ENCODE measurements around the gene TP63. TPM values are rescaled to one million over a fixed set of nuclear protein-coding genes. Genes with fewer than 3 reads are reported as not detected.

TP63 gene
- total RNA-seq, 2 donors from 2014 or later = 0.06 to 0.68 TPM

DNA sequence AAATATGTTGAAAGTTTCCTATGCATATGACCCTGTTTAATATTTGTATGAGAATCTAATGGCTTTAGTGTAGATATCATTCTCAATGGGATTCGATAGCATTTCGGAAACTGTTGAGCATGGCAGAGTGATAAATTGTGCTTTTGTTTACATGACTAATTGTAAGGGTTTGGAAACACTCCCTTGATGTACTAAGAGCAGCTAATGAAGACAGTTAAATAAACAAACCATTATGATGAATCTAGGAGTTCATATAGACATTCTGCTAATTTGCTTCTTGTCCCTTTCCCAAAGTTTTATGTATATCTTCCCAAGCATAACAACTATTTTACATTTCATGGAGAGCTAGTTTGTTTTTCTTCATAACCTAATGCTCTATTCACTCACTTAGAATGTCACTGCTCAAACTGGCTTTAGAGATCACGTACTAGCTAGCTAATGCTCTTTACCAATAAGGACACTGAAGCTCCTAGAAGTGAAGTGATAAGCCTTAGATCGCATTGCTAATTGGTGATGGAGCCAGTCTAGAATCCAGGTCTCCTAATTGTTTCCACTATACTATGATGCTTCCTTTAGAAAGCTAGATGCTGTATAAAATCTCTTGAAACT, 140.8 kb downstream of the TP63 start:
- ATAC-seq = no peak

DNA sequence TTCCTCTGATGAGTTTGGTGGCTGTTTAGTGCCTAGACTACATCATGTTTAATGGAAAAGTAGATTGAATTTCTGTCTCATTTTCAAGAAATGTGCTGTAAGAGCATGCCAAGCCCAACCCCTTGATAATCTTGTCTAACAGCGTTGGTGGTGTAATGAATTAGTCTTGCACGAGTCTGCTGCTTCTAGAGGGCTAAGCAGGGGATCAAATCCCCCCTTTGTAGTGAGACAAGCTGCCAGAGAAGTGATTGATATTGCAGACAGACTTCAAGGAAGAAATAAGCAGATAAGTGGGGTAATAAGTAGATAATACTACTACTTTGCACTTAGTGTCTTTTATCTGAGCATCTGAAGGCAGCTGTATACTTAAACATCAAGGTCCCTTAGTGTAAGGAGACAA, 141.4 kb downstream of the TP63 start:
- Mint-ChIP-seq H3K27ac (no peak overlapping the region), H3K36me3 (no peaks in the 10 kb centered on the region), H3K9me3 (no peaks in the 10 kb centered on the region)
- DNase-seq (ENCODE audit: low spot score in 2 of 2) (no peak), ATAC-seq (no peak)

More for the DNA sequence above, 140.8 kb downstream of the TP63 start:
- Mint-ChIP-seq H3K27ac (no peak overlapping the region), H3K36me3 (no peaks in the 10 kb centered on the region), H3K9me3 (no peaks in the 10 kb centered on the region)
- no peak for DNase-seq (ENCODE audit: low spot score in 2 of 2)

DNA sequence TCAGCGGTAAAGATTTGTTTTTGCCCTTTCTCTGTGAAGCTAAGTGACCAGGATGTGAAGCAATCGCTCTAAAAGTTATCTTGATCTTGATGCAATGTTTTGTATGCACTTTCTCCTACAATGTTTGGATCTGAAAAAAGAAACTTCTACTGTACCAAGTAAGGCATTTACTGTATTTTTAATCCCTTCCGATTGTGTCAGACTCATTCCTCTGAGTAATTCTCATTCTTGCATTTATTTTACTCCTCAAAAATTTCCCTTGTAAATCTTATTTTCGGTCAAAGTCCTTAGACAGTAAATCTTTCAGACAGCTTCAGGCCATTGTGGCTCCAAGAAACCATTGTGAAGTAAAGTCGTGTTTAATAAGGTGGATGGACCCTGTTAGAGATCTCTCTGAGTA, 141.9 kb downstream of the TP63 start:
- Mint-ChIP-seq H3K9me3 (no peaks in the 10 kb centered on the region), H3K27ac (no peak overlapping the region), H3K36me3 (no peaks in the 10 kb centered on the region)
- no peak for ATAC-seq
- no peak for DNase-seq (ENCODE audit: low spot score in 2 of 2)

DNA sequence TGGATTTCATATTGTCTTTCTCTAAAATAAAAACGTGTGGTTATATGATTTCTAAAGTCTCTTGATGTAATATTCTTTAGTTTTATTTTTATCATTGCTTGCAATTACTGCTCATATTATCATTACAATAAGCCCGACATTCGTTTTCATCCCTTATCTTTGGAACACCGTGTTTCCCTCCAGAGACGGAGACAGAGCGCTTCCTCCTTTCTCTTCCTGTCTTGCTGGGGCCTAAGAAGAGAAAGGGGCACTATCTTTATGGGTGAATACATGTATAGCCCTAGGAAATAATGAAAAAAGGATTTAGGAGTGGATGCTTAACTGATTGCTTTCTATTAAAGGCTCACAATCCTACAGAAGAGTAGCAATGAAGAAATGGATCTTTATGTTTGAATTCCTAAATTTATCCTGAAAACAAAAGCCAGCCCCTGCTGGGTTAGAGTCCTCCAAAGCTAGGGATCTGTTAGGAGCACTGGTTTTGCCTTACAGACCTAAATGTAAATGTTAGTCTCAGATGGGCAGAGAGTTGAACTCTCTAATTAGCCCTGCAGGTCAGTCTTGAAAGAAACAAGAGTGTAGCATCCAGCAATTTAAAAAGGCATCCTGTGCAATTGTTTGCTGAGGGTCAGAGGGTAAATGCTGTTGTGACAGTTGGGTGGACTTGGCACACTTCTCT, 145.1 kb downstream of the TP63 start:
- no peaks in the 10 kb centered on the region for H3K36me3 Mint-ChIP-seq
- H3K27ac Mint-ChIP-seq = no peak overlapping the region
- DNase-seq (ENCODE audit: low spot score in 2 of 2) (no peak), ATAC-seq (no peak)
- no peaks in the 10 kb centered on the region for H3K9me3 Mint-ChIP-seq

DNA sequence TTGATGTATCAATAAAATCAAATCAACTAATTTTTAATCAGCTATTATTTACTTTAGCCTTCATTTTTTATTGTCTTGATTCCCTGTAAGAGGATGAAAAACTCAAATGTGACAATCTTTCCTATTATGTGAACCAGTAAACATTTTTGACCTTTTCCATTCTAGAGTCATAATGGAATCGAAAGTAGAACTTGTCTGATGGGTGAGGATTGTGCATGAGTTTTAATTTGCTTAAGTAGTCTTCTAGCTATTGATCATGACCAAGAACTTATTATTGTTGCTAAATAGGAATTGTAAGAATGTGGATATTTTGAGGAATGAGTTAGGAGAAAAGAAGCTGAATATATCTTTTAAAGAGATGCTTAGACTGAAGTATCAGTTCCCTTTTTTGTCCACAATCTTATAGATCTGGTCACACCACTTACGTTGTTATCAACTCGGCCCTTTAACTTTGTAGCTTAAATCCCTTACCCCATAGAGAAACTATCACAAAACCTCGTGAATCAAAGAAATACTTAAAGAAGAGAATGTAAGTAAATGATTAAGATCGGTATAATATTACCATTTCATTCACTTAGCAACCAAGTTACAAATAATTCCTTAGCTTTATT, 147.3 kb downstream of the TP63 start:
- ATAC-seq = peak in 1 of 2 donors; percentile 46
- no peaks in the 10 kb centered on the region for H3K36me3 Mint-ChIP-seq

DNA sequence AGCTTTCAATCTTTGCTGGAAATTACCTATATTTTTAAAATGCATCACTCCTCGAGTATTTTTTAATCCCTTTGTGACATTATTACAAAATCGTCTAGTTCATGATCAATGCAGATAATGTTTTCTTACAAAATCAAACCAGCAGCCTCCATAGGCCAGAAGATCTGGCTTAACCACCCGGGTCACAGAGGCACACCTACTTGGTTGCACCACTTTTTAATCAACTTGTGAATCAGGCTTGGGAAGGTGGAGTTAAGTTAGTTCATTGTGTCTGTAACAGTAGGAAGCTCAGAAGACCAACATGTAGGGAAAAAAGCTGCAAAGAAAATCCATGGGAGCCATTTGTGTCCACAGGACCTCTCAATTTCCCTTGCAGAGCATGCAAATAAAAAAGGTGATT, 148.0 kb downstream of the TP63 start:
- no peak for ATAC-seq
- DNase-seq (ENCODE audit: low spot score in 2 of 2) = no peak
- Mint-ChIP-seq H3K27ac (no peak overlapping the region), H3K36me3 (no peaks in the 10 kb centered on the region), H3K9me3 (no peaks in the 10 kb centered on the region)

More for the DNA sequence above, 147.3 kb downstream of the TP63 start:
- Mint-ChIP-seq H3K27ac (no peak overlapping the region), H3K9me3 (no peaks in the 10 kb centered on the region)
- DNase-seq (ENCODE audit: low spot score in 2 of 2) = no peak

DNA sequence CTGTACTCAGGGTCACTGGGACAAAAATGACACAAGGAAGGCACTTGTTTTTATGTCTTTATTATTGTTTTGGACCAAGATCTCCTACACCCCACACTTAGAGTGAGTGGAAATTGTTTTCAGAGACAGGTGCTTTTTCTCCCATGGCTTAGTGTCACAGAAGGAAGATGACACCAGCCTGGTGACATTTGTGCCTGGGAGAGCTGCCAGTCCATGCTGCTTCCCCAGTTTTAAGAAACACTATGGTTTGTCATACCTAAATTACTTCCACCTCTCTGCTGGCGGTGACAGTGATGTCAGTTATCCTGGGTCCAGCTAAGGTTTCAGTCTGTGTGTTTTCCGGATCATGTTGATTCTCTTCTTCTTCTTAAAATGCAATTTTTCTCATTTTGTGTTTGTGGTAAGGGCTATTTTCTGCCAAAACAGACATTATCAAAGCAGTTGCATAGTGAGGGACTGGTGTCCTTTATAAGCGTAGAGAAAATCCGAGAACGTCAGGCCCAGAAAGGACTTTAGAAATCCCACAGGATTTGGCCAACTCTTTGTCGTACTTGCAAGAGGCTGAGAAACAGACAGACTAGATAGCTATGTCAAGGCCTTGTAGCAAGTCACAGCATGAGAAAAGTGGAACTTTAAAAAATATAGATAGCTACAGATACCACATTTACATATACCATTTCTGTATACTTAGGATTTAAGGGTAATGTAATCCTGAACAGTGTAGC, 149.5 kb downstream of the TP63 start:
- Mint-ChIP-seq H3K36me3 (no peaks in the 10 kb centered on the region), H3K27ac (peak overlapping the region in 1 of 2 donors; percentile 41), H3K9me3 (no peaks in the 10 kb centered on the region)
- DNase-seq (ENCODE audit: low spot score in 2 of 2) (no peak), ATAC-seq (no peak)

DNA sequence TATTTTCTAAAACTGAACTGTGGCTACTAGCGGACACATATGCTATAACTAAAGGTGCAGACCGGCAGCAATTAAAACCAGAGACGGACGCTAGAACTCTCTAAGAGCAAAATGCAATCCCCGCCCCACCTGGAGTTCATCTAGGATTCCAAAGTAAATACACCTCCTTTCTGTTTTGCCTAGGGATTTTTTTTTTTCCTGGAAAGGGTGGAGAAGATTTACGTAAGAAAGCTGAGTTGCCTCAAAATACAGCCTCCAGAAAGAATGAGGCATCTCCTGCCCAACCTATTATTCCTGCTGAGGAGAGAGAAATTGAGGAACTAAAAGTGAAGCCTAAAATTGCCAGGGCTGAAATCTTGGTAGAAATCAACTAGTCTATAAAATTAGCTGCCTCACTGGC, 150.2 kb downstream of the TP63 start:
- Mint-ChIP-seq H3K36me3 (no peaks in the 10 kb centered on the region), H3K9me3 (no peaks in the 10 kb centered on the region), H3K27ac (no peak overlapping the region)
- ATAC-seq (no peak), DNase-seq (ENCODE audit: low spot score in 2 of 2) (no peak)

DNA sequence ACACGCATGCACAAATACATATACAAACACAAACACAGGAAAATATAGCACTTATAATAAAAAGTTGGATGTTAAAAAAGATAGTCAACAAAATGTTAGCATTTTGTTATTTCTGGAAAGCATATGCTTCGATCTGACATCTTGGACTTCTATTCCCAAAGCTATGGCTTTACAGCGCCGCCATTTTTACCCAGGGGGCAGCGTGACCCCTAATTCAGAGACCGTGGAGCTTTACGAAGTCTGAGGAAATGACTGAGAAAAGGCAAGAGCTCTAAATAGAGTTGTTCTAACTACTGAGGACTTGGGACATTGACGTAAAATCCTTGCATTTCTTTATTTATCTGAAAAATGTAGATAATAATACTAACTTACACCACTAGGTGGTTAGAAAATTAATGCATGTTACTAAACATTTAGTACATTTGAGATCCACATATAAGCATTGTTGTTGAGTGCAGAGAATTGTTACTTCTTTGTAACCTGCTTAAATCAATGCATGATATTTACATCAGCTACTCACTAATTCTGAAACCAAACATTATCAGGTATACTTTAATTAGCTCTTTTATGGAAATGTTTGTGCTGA, 155.4 kb downstream of the TP63 start:
- ATAC-seq = no peak
- H3K36me3 Mint-ChIP-seq = no peaks in the 10 kb centered on the region
- no peak overlapping the region for H3K27ac Mint-ChIP-seq
- DNase-seq (ENCODE audit: low spot score in 2 of 2) = no peak
- no peaks in the 10 kb centered on the region for H3K9me3 Mint-ChIP-seq

DNA sequence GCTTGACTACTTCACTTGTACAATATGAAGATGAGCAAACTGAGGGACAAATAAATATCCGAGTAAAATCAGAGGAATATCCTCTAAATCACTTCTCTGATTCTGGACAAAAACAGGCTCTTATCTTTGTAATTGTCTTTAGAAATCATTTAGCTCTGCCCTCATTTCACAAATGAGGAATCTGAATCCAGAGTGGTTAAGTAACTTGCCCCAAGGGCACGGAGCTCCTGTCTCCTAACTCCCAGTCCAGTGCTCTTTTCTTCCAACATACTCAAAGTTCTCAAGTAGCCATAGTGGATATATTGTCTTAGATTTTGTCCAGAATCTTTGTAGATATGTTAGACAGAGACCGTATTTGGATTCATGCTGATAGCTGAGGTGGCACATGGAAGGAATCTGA, 156.0 kb downstream of the TP63 start:
- Mint-ChIP-seq H3K9me3 (no peaks in the 10 kb centered on the region), H3K36me3 (no peaks in the 10 kb centered on the region), H3K27ac (no peak overlapping the region)
- no peak for DNase-seq (ENCODE audit: low spot score in 2 of 2)
- ATAC-seq = no peak

DNA sequence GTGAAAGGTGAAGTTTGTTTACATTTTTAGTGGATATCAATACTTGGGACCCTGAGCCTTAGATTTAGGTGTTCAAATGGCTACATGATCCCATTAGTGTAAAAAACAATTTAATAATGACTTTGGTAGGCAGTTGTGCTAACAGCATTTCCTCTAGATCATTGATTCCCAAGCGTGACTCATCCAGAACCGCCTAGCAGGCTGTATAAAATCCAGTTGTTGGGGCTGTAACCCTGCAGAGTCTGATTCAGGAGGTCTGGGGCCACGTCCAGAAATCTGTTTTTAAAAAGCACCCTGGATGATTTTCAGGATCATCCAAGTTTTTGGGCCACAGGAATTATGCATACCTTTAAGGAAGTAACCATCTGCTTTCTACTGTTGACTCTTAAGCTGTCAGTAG, 156.4 kb downstream of the TP63 start:
- Mint-ChIP-seq H3K27ac (no peak overlapping the region), H3K9me3 (no peaks in the 10 kb centered on the region), H3K36me3 (no peaks in the 10 kb centered on the region)
- DNase-seq (ENCODE audit: low spot score in 2 of 2) (no peak), ATAC-seq (no peak)

DNA sequence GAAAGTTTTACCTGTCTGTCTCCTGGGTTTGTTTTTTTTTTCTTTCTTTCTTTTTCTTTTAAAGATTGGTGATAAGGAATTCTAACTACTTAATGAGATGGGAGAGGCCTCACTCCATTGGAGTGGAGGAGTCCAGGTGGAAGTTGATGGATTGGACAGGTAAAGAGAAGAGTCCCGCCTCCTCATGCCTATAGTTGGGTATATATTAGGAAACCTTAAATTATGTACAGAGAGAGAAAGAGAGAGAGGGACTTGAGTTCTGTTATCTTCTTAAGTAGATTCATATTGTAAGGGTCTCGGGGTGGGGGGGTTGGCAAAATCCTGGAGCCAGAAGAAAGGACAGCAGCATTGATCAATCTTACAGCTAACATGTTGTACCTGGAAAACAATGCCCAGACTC, 158.2 kb downstream of the TP63 start:
- DNase-seq (ENCODE audit: low spot score in 2 of 2) = no peak
- Mint-ChIP-seq H3K36me3 (no peaks in the 10 kb centered on the region), H3K9me3 (no peaks in the 10 kb centered on the region), H3K27ac (no peak overlapping the region)
- ATAC-seq = no peak

DNA sequence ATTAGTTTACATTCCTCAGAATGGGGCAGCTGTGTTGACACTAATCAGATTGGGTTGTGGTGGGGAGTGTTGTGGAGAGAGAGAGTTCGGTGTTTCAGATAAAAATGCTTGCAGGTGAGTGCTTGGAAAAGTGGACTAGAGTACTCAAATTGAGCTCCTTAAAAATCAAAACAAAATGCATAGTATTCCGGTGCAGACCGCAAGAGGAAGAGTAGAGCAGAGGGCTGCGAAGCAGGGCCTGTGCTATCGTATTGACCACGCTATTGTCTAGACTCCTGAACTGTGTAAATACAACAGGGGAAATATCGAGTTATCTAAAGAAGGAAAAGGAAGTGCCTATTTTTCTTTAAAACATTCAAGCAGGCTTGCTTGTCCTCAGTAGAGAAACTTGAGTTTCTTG, 159.5 kb downstream of the TP63 start:
- Mint-ChIP-seq H3K36me3 (no peaks in the 10 kb centered on the region), H3K9me3 (no peaks in the 10 kb centered on the region), H3K27ac (peak overlapping the region in 1 of 2 donors; percentile 2)
- DNase-seq (ENCODE audit: low spot score in 2 of 2) = no peak
- no peak for ATAC-seq

DNA sequence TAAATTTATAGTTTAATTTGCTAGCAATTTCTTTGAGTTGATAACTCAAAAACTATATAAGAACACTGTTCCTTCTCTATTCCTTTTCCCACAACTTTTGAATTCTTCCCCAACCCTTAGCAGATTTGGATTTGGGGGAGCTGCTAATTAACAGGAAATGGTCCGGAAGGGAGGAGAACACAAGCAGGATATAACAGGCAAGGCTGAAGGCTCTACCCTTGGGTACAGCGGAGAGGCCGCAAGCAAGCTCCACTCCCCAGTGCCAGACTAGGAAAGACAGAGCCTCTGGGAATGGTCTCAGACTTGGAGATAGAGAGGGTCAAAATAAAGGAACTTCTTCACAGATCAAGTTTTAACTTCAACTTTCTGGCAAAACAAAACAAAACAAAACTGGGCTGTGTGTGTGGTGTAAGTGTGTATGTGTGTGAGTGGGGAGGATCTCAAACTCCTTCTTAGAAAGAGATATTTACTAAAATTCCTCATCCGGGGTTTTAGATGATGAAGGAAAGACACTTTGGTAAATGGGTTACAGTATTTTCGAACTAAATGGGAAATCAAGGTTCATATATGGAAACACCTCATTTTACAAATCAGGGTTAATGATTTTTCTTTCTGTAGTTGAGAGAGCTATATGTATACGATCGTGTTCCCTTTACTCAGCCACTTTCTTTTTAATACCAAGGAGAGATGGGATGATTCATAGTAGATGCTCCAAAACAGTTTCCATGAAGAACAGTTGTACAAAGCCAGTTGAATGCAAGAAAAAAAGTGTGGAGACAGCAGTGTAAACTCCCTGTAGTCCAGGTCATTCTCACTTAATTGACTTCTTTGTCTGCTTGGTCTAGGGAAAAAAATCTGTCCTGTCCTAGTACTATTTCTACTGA, 161.1 kb downstream of the TP63 start:
- no peaks in the 10 kb centered on the region for H3K36me3 Mint-ChIP-seq
- no peaks in the 10 kb centered on the region for H3K9me3 Mint-ChIP-seq
- DNase-seq (ENCODE audit: low spot score in 2 of 2) (no peak), ATAC-seq (no peak)
- H3K27ac Mint-ChIP-seq = no peak overlapping the region

DNA sequence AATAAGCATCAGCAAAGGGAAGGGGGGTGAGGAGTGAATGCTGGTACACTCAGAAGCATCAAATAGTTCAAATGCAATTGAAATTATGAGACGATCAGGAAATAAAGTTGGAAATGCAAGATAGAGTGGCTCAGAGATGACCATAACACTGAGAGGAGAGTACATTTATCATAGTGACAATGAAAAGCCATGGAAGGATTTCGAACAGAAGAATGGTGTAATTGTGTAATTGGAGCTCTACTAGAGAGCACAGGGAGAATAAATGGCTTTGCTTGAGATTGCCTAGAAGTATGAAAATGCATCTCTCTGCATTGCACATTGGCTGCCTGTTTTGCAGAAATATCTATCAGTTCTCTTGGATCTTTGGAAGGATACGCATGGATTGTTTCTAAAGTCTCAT, 163.3 kb downstream of the TP63 start:
- Mint-ChIP-seq H3K36me3 (no peaks in the 10 kb centered on the region), H3K27ac (no peak overlapping the region), H3K9me3 (no peaks in the 10 kb centered on the region)
- no peak for ATAC-seq
- no peak for DNase-seq (ENCODE audit: low spot score in 2 of 2)

DNA sequence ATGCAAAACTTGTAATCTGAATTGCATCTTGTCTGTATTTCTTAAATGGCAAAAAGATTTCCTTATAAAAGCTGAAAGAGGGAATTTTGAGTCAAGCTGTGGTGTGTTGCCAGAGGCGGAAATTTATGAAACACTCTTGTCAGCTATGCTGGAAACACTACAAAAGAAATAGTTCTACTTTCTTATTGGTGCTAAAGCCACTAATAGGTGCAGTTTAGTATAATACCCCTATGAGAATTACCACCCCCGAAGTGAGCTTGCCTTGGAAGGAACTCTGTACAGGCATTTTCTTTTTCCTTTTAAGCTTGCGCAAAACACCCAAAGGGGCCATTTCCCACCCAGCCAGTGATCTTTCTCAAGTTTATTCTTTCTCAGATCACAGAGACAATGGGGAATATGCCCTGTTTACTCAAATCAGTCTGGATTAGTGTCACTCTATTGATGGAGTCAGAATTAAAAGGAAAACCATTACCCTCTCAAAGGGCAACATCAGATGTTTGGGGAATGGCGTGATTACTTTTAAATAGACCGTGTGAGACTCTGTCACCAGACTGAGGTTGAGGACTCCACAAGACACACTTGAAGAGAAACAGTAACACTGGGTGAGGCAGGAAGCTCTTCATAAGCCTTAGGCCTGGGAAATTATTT, 166.0 kb downstream of the TP63 start:
- Mint-ChIP-seq H3K9me3 (no peaks in the 10 kb centered on the region), H3K27ac (no peak overlapping the region), H3K36me3 (no peaks in the 10 kb centered on the region)
- DNase-seq (ENCODE audit: low spot score in 2 of 2) (no peak), ATAC-seq (no peak)

Data from activated naive CD4-positive, alpha-beta T cell treated with anti-CD3 and anti-CD28 coated beads, Interleukin-2, amount 50 U/mL, for 72 hours (primary cell).